Upper lobe of right lung (tissue), 1 donor: ENCODE data around the gene HS6ST3. TPM values are rescaled to one million over a fixed set of nuclear protein-coding genes. Genes with fewer than 3 reads are reported as not detected.

Source experiments
- ATAC-seq: fragments of 200-7000 bp; cut with Tn5 transposase; one replicate; pipeline ENCODE4 v1.9.1; 2020; ENCODE audit warnings: mild to moderate bottlenecking, moderate library complexity
- DNase-seq: peaks from one replicate; pipeline ENCODE4 v3.0.0-alpha.2; 2020
- H3K27ac ChIP-seq: fragments of 200-600 bp; one replicate; pipeline ENCODE4 v1.8.0; 2022
- H3K27me3 ChIP-seq: fragments of 200-600 bp; one replicate; pipeline ENCODE4 v1.8.0; 2022; ENCODE audit warnings: mild to moderate bottlenecking
- H3K36me3 ChIP-seq: fragments of 200-600 bp; one replicate; pipeline ENCODE4 v1.8.0; 2022
- H3K4me1 ChIP-seq: fragments of 200-600 bp; one replicate; pipeline ENCODE4 v1.8.0; 2022
- H3K4me3 ChIP-seq: fragments of 200-600 bp; one replicate; pipeline ENCODE4 v1.8.0; 2022; ENCODE audit warnings: mild to moderate bottlenecking
- H3K9me3 ChIP-seq: fragments of 200-600 bp; one replicate; pipeline ENCODE4 v1.8.0; 2022
- intact Hi-C: fragments of 100-400 bp; cut with DNase I; formaldehyde crosslinking; loops from one replicate; pipeline ENCODE4 v1.11.0; 2022
- total RNA-seq: library from RNA; stranded (reverse); fragmentation: NEBNext Ultra II Directional; extraction: Animal tissue kit (Norgen Biotek cat#: 25700); gene quantifications from one replicate; pipeline ENCODE4 v1.2.1, GENCODE V29; 2021
- TF ChIP-seq, protein P1 (sequence below): fragments of 200-600 bp; IDR thresholded peaks from one replicate; pipeline ENCODE4 v1.8.0; 2022; ENCODE audit warnings: antibody characterized with exemption
- donor health status: DM: no; HTN: yes; CAD: no; lungs with severe emphysema.

The HS6ST3 gene
- total RNA-seq, 1 donor from 2014 or later, result not detected

DNA sequence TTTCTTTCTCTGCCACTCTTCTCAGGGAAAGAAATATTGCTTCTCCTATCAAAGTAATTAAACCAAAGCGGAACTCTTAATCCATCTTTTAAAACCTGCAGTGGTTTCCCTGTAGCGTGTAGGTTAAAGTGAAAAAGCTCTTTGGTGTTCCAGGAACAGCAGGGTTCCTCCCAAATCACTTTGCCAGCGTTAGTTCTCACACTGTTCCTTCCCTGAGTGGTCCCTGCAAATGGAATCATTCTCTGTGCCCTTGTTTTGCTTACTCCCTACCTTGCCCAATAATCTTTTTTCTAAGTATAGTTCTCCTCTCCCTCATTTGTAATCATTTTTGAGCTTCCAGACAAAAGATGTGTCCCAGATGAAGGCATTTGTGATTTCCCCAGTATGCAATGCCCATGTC, 207.5 kb downstream of the HS6ST3 start:
- H3K36me3 ChIP-seq, result no peaks in the 10 kb centered on the region
- H3K4me3 ChIP-seq, result no peak overlapping the region
- ATAC-seq (no peak), DNase-seq (no peak)
- H3K27me3 ChIP-seq, result no peaks in the 10 kb centered on the region
- H3K9me3 ChIP-seq, result no peaks in the 10 kb centered on the region
- no peaks in the 10 kb centered on the region for H3K4me1 ChIP-seq
- intact Hi-C loops, result no loop called here
- H3K27ac ChIP-seq, result no peak overlapping the region
- TF ChIP-seq, protein P1, sequence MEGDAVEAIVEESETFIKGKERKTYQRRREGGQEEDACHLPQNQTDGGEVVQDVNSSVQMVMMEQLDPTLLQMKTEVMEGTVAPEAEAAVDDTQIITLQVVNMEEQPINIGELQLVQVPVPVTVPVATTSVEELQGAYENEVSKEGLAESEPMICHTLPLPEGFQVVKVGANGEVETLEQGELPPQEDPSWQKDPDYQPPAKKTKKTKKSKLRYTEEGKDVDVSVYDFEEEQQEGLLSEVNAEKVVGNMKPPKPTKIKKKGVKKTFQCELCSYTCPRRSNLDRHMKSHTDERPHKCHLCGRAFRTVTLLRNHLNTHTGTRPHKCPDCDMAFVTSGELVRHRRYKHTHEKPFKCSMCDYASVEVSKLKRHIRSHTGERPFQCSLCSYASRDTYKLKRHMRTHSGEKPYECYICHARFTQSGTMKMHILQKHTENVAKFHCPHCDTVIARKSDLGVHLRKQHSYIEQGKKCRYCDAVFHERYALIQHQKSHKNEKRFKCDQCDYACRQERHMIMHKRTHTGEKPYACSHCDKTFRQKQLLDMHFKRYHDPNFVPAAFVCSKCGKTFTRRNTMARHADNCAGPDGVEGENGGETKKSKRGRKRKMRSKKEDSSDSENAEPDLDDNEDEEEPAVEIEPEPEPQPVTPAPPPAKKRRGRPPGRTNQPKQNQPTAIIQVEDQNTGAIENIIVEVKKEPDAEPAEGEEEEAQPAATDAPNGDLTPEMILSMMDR, result no peak

DNA sequence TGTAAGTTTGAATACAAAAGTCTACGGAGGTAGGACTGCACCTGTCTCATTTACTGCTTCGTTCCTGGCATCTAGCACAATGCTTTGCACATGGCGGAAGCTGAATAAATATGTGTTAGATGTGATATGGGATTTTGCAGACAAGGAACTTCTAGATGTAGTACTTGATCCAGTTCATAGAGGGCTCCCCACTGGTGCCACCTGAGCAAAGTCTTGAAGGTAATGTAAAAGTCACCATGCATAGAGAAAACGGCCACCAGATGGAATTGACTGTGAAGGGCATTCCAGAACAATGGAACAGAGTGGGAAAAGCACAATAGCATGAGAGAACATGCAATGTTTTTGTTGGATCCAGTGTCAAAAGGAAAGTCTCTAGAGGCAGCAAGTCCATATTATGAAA, 209.3 kb downstream of the HS6ST3 start:
- H3K4me1 ChIP-seq, result no peaks in the 10 kb centered on the region
- DNase-seq, result no peak
- ATAC-seq, result no peak
- H3K27me3 ChIP-seq, result no peaks in the 10 kb centered on the region
- H3K4me3 ChIP-seq, result no peak overlapping the region
- TF ChIP-seq, protein P1, result no peak
- H3K9me3 ChIP-seq, result no peaks in the 10 kb centered on the region
- H3K27ac ChIP-seq, result no peak overlapping the region
- intact Hi-C loops, result no loop called here
- H3K36me3 ChIP-seq, result no peaks in the 10 kb centered on the region

DNA sequence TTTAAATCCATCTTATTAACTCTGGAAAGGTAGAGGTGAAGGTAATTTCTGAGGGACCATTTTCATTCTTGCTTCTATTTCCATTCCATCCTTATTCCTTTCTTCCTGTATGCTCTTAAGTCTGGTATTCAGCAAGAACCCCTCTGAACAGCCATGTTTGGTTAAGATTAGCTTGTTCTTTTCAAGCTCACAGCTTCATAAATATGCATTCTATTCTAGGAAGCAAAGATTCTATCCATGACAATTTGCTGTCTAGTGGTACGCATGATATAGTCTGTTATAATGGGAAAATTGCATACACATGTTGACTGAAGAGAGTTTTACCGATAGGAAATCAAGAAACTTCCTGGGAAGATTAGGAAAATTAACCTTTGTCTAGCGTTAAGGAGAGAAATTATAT, 218.7 kb downstream of the HS6ST3 start:
- intact Hi-C loops, result no loop called here
- Histone ChIP-seq H3K4me3 (no peak overlapping the region), H3K27ac (no peak overlapping the region), H3K27me3 (no peaks in the 10 kb centered on the region), H3K36me3 (no peaks in the 10 kb centered on the region), H3K4me1 (no peaks in the 10 kb centered on the region), H3K9me3 (no peaks in the 10 kb centered on the region)
- TF ChIP-seq, protein P1, result no peak
- DNase-seq (no peak), ATAC-seq (no peak)

DNA sequence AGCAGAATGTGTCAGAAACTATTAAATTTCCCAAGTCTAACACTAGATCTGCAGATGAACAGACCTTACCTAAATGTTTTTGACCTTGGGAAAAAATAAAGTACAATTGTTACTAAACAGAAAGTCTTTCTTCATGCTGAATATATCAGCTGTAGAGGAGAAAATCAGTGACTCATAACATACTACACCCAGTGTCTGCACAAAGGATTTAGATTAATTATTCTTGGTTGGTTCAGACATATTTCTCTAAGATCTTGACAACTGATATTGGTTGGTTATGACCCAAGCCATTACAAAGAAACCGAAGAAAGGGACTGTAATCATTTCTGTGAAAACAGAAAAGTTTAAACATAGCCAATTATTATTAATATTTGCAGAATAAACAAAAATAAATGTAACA, 225.1 kb downstream of the HS6ST3 start:
- DNase-seq, result no peak

DNA sequence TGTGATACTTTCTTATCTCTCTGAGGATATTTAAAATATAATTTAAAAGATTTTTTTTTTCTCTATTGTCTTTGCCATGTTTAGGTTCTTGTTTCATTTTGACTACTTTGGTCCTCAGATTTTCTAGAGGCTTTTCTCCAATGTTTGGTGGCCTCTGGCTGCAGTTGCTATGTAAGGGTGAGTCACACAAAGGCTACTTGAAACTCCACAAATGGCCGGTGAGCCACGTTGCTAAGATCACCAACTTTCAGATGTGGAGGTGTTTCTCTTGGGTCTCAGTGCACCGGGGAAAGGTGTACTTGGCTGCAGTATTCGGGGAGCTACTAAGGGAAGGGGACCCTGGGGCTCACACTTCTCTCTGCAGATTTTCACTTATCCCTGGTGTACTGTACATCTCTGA, 248.1 kb downstream of the HS6ST3 start:
- ATAC-seq (no peak), DNase-seq (no peak)
- intact Hi-C loops, result no loop called here
- no peaks in the 10 kb centered on the region for H3K36me3 ChIP-seq
- no peaks in the 10 kb centered on the region for H3K4me1 ChIP-seq
- TF ChIP-seq, protein P1, result no peak
- no peak overlapping the region for H3K27ac ChIP-seq
- no peak overlapping the region for H3K4me3 ChIP-seq
- no peaks in the 10 kb centered on the region for H3K9me3 ChIP-seq
- H3K27me3 ChIP-seq, result no peaks in the 10 kb centered on the region

More for the DNA sequence above, 225.1 kb downstream of the HS6ST3 start:
- Histone ChIP-seq H3K27ac (no peak overlapping the region), H3K36me3 (no peaks in the 10 kb centered on the region), H3K4me3 (no peak overlapping the region), H3K4me1 (no peaks in the 10 kb centered on the region), H3K9me3 (no peaks in the 10 kb centered on the region), H3K27me3 (no peaks in the 10 kb centered on the region)
- intact Hi-C loops, result no loop called here
- TF ChIP-seq, protein P1, result no peak
- ATAC-seq, result no peak

DNA sequence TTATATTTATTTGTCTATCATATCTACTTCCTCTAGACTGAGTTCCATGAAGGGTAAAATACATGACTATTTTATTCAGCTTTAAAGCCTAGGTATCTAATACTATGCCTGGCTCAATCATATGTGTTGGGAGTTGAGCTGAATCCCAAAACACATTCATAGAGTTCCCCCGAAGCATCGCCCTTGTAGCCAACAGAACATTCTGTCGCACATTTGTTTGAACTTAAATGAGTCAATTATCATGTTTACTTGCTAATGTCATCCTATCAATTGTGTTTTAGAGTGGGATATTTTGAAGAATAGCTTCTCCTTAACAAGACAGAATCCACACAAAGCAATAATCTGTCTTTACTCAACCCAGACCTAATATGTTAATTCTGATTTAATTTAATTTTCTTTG, 252.4 kb downstream of the HS6ST3 start:
- Histone ChIP-seq H3K27ac (no peak overlapping the region), H3K27me3 (no peaks in the 10 kb centered on the region), H3K4me3 (no peak overlapping the region), H3K9me3 (no peaks in the 10 kb centered on the region), H3K4me1 (no peaks in the 10 kb centered on the region), H3K36me3 (no peaks in the 10 kb centered on the region)
- intact Hi-C loops, result no loop called here
- TF ChIP-seq, protein P1, result no peak
- no peak for ATAC-seq
- no peak for DNase-seq
